ENCODE measurements around the gene KRT13. TPM values are rescaled to one million over a fixed set of nuclear protein-coding genes. Genes with fewer than 3 reads are reported as not detected.

Gene KRT13
- total and polyA plus RNA-seq, 9 of the 15 experiments (the other 6 are each of a cell fraction or from before 2014, with no cell fraction given): 0.11 to 1.1 (median 0.24) TPM; not detected in 3

DNA sequence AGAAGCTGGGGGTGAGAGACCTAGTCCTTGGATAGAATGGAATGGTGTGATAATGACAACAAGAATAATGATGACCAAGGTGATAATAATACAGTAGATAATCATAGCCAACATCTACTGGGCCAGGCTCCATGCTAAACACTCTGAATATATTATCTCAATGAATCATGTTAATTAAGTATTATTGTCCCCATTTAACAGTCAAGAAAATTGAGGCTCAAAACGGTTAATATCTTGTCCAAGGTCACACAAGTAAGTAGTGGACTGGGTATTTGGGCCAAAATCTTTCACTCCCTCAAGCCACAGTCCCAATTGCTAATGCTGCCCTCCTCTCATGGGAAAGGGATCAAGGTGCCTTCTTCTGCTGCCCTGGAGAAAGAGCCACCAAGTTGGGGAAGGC is 26.6 kb upstream of the KRT13 start:
- Histone ChIP-seq H3K4me2 (ENCODE audit: insufficient read depth, low read length) (no peak overlapping the region), H3K9me3 (replicated peaks; ENCODE audit: control insufficient read depth, insufficient read depth, low read depth, low read length) (no peaks in the 10 kb centered on the region), H3K4me1 (replicated peaks in 1 of 2; ENCODE audit: control insufficient read depth in 2 of 2, insufficient read depth in 2 of 2, low read length in 2 of 2) (peaks cover 40 to 49% of the 10 kb centered on the region in 2 experiments), H3K4me3 (no peak overlapping the region), H3K9me1 (ENCODE audit: control insufficient read depth, insufficient read depth, low read length) (no peaks in the 10 kb centered on the region), H3K79me2 (ENCODE audit: control insufficient read depth, insufficient read depth, low read length) (peaks cover 20% of the 10 kb centered on the region), H4K20me1 (replicated peaks; ENCODE audit: control insufficient read depth, insufficient read depth, low read length) (no peaks in the 10 kb centered on the region; the same call in 1 of the 2 replicates), H3K27me3 (ENCODE audit: control insufficient read depth in 2 of 2, insufficient read depth in 2 of 2, low read length in 2 of 2) (no peaks in the 10 kb centered on the region), H3K27ac (ENCODE audit: extremely low read depth, low read depth, low read length) (no peak overlapping the region; the same call in 2 of the 3 replicates), H2AFZ (ENCODE audit: low read depth, low read length) (peak overlapping the region; percentile 32; the same call in 1 of the 2 replicates), H3K36me3 (ENCODE audit: control insufficient read depth, insufficient read depth, low read length) (no peaks in the 10 kb centered on the region), H3K9ac (ENCODE audit: insufficient read depth in 1 of 2, low read depth in 2 of 2, low read length in 2 of 2) (no peak overlapping the region)
- no TSS peak for BruUV-seq (replicated peaks)
- intact Hi-C loops (cut with micrococcal nuclease): no loop called here
- ChIA-PET CTCF (ENCODE audit: low intra/inter-chr PET ratio) (no interaction called here), POLR2A (interaction anchor here (0.5 to 1.6 kb wide), 5 partner anchors 10 to 141 kb away, joined by 3 to 8 read pairs (median 5); no protein-coding TSS in a partner anchor)
- ATAC-seq (no peak), DNase-seq (ENCODE audit: extremely low read depth in 1 of 4, low spot score in 3 of 4) (no peak), FAIRE-seq (no peak)
- WGBS (ENCODE audit: insufficient coverage, low coverage, missing lambda C conversion rate): 22% methylated on average over 1 of the region's 1 CpG
- in situ Hi-C loops (cut with MboI): no loop called here
- no peak for TF ChIP-seq AFF1 (IDR thresholded peaks at IDR 0.05; ENCODE audit: low read depth in 1 of 2, partially characterized antibody in 2 of 2)
- TF ChIP-seq RBM25 (IDR thresholded peaks at IDR 0.05; ENCODE audit: low read depth, low read length, severe bottlenecking): peak; percentile 79
- TF ChIP-seq MTF1 (CRISPR knock-in tag; IDR thresholded peaks at IDR 0.05; ENCODE audit: borderline replicate concordance): no peak
- no peak for TF ChIP-seq LEF1 (IDR thresholded peaks at IDR 0.05)
- no peak for TF ChIP-seq ZNF282 (CRISPR knock-in tag; IDR thresholded peaks at IDR 0.05)
- TF ChIP-seq TRIM24 (IDR thresholded peaks at IDR 0.05): no peak
- TF ChIP-seq ADNP (tag; IDR thresholded peaks at IDR 0.05): 0 out of 2 replicates have a peak, but pooled peaks have one; percentile 22
- TF ChIP-seq LARP7 (IDR thresholded peaks at IDR 0.05): no peak
- TF ChIP-seq ZNF354B (CRISPR knock-in tag; IDR thresholded peaks at IDR 0.05): no peak
- peak; percentile 9 to 27; a peak in 1 of 4 replicates for TF ChIP-seq KDM1A (IDR thresholded peaks at IDR 0.05)
- TF ChIP-seq RBM34 (IDR thresholded peaks at IDR 0.05; ENCODE audit: borderline replicate concordance, insufficient read depth, low read length): no peak
- TF ChIP-seq, protein P1, sequence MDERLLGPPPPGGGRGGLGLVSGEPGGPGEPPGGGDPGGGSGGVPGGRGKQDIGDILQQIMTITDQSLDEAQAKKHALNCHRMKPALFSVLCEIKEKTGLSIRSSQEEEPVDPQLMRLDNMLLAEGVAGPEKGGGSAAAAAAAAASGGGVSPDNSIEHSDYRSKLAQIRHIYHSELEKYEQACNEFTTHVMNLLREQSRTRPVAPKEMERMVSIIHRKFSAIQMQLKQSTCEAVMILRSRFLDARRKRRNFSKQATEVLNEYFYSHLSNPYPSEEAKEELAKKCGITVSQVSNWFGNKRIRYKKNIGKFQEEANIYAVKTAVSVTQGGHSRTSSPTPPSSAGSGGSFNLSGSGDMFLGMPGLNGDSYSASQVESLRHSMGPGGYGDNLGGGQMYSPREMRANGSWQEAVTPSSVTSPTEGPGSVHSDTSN (CRISPR knock-in tag; IDR thresholded peaks at IDR 0.05; ENCODE audit: low read depth): no peak
- TF ChIP-seq, protein P1 (tag; conservative IDR thresholded peaks at IDR 0.05; ENCODE audit: low read depth): no peak
- TF ChIP-seq THAP7 (CRISPR knock-in tag; IDR thresholded peaks at IDR 0.05): no peak
- TF ChIP-seq ZNF785 (CRISPR knock-in tag; IDR thresholded peaks at IDR 0.05): no peak
- TF ChIP-seq MXD1 (CRISPR knock-in tag; IDR thresholded peaks at IDR 0.05; ENCODE audit: borderline replicate concordance, poor library complexity, severe bottlenecking): no peak
